BLaER1 (cell line): ENCODE measurements around the gene CHCHD3.

Experiments used
- H3K27ac ChIP-seq: shearing (Covaris generic); formaldehyde crosslinking; 2 replicates; pipeline ENCODE4 v1.8.1; 2022
- H3K27me3 ChIP-seq: shearing (Covaris generic); formaldehyde crosslinking; 2 replicates; pipeline ENCODE4 v1.8.1; 2022
- H3K36me3 ChIP-seq: shearing (Covaris generic); formaldehyde crosslinking; 2 replicates; pipeline ENCODE4 v1.8.1; 2022
- H3K4me1 ChIP-seq: shearing (Covaris generic); formaldehyde crosslinking; 2 replicates; pipeline ENCODE4 v1.8.1; 2022
- H3K4me2 ChIP-seq: shearing (Covaris generic); formaldehyde crosslinking; 2 replicates; pipeline ENCODE4 v1.8.1; 2022
- H3K4me3 ChIP-seq: shearing (Covaris generic); formaldehyde crosslinking; 2 replicates; pipeline ENCODE4 v1.8.1; 2022
- H3K9ac ChIP-seq: shearing (Covaris generic); formaldehyde crosslinking; 2 replicates; pipeline ENCODE4 v1.8.1; 2022
- H3K9me3 ChIP-seq: shearing (Covaris generic); formaldehyde crosslinking; 2 replicates; pipeline ENCODE4 v1.8.1; 2022
- H4K20me1 ChIP-seq: shearing (Covaris generic); formaldehyde crosslinking; 2 replicates; pipeline ENCODE4 v1.8.1; 2022
- Cebpa-rat ChIP-seq: shearing (Covaris generic); IDR thresholded peaks from 2 replicates; pipeline ENCODE4 v1.8.1; 2022

CHCHD3 gene

GRCh38 chr7:132739271-132739955 is 342.5 kb downstream of the CHCHD3 start:
- TF ChIP-seq Cebpa-rat: no peak
- Histone ChIP-seq H3K36me3 (no peaks in the 10 kb centered on the region), H3K4me2 (no peak overlapping the region), H4K20me1 (no peaks in the 10 kb centered on the region), H3K9ac (no peak overlapping the region), H3K9me3 (peaks cover 17% of the 10 kb centered on the region), H3K4me3 (no peak overlapping the region), H3K27ac (no peak overlapping the region), H3K27me3 (no peaks in the 10 kb centered on the region), H3K4me1 (no peaks in the 10 kb centered on the region)

DNA sequence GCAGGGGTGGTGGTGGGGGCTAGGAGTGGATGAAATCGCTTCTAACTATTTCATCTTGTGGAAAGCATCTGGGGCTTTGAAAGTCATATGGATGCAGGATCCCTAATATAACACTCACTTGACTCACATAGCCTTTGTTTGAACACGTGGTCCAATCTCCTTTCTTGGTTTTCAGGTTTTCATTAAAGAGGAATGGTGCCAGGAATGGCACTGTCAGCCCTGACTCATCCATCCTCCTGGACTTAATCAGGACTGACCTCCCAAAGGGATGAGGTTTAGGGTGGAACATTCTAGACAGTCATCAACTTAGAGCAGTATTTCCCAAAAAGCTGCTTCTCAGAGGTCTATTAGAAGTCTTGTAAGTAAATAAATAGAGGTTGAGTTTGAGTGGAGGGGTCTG is 343.6 kb downstream of the CHCHD3 start:
- Histone ChIP-seq H3K4me2 (no peak overlapping the region), H3K9me3 (peaks cover 5% of the 10 kb centered on the region), H3K4me3 (no peak overlapping the region), H3K27me3 (no peaks in the 10 kb centered on the region), H3K36me3 (no peaks in the 10 kb centered on the region), H3K9ac (no peak overlapping the region), H4K20me1 (no peaks in the 10 kb centered on the region), H3K4me1 (no peaks in the 10 kb centered on the region), H3K27ac (no peak overlapping the region)
- no peak for TF ChIP-seq Cebpa-rat

DNA sequence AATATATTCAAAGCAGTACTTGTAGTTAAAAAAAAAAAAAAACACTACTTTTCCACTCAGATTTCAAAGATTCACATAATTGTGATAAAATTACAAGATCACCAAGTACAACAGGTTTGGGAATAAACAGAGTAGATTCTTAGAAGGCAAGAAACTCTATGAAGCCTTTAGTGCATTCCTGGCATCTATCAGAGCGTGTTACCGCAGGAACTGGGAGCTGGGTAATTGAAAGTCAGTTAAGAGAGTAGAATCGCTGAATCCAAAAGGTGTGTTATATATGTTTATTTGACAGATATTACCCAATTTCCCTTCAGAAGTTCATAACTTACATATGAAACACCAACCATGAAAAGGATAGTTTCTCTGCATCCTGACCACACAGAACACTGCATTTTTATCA is 346.4 kb downstream of the CHCHD3 start:
- Histone ChIP-seq H3K27ac (no peak overlapping the region), H3K4me1 (no peaks in the 10 kb centered on the region), H3K4me2 (no peak overlapping the region), H3K36me3 (no peaks in the 10 kb centered on the region), H3K9me3 (no peaks in the 10 kb centered on the region), H3K4me3 (no peak overlapping the region), H3K27me3 (no peaks in the 10 kb centered on the region), H3K9ac (no peak overlapping the region), H4K20me1 (no peaks in the 10 kb centered on the region)
- TF ChIP-seq Cebpa-rat: no peak
